GM12872 (cell line): ENCODE measurements around the gene IL1RAPL1.

Source experiments
- TF ChIP-seq, protein P1 (sequence below): IDR thresholded peaks from 3 replicates; pipeline ENCODE4 v1.5.1; 2011; ENCODE audit warnings: low read depth, mild to moderate bottlenecking, low read length, moderate library complexity; ENCODE audit not compliant: insufficient read depth

IL1RAPL1 gene

GRCh38 chrX:29662101-29662500, 1074.9 kb downstream of the IL1RAPL1 start:
- TF ChIP-seq, protein P1, sequence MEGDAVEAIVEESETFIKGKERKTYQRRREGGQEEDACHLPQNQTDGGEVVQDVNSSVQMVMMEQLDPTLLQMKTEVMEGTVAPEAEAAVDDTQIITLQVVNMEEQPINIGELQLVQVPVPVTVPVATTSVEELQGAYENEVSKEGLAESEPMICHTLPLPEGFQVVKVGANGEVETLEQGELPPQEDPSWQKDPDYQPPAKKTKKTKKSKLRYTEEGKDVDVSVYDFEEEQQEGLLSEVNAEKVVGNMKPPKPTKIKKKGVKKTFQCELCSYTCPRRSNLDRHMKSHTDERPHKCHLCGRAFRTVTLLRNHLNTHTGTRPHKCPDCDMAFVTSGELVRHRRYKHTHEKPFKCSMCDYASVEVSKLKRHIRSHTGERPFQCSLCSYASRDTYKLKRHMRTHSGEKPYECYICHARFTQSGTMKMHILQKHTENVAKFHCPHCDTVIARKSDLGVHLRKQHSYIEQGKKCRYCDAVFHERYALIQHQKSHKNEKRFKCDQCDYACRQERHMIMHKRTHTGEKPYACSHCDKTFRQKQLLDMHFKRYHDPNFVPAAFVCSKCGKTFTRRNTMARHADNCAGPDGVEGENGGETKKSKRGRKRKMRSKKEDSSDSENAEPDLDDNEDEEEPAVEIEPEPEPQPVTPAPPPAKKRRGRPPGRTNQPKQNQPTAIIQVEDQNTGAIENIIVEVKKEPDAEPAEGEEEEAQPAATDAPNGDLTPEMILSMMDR, result no peak

DNA sequence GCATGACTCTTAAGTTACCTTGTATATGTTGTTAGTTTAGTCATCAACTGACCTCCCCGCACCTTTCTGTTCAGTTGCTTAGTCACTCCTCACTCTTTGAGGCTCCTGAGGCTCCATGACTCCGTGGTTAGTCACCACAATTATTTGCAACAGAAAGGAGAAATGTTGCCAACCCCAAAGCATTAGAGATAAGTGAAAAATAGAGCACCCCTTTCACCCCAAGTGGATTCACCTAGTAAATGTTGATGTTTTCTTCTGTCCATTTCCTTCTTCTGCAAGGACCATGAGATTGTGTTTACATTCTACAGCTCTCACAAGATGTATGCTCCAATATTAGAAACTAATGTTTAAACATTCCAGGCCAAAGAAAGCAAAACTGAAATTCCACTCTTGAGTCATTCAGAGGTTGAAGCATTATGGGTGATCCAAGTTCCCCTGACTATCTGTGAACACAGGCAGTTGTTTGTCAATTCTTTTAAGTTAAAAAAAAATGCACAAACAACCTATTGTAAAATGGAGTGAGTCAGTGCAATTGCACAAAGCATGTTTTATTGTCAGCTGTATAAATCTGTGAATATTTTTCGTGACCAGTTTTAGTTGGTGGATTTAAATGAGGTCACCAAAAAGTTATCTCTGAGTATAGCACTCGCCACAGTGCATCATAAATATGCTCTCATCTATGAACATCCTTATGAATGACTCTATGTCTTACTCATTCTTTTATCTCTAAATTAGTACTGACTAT, 1075.7 kb downstream of the IL1RAPL1 start:
- TF ChIP-seq, protein P1, result no peak

- TF ChIP-seq, protein P1, result no peak
These were observed 1078.3 kb downstream of the IL1RAPL1 start for GRCh38 chrX:29665532-29665931.

GRCh38 chrX:29666366-29666765, 1079.1 kb downstream of the IL1RAPL1 start:
- TF ChIP-seq, protein P1, result no peak

DNA sequence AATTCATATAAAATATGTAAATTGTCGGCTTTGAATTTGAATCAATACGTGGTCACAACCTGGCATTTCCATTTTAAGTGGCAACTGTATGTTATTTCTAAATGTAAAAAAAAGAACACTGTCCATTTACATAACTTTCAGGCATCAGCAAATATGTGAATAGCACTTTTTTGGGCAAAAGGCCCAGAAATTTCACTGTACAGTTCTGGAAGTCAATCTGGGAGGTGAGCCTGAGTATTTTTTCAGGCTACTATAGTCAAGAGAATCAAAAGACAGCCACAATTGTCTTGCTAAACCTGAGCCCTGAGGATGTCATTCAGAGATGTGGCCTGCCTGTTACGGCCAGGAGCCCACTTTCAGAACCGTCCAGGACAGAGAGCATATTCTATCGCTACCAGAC, 1084.2 kb downstream of the IL1RAPL1 start:
- TF ChIP-seq, protein P1, result no peak

DNA sequence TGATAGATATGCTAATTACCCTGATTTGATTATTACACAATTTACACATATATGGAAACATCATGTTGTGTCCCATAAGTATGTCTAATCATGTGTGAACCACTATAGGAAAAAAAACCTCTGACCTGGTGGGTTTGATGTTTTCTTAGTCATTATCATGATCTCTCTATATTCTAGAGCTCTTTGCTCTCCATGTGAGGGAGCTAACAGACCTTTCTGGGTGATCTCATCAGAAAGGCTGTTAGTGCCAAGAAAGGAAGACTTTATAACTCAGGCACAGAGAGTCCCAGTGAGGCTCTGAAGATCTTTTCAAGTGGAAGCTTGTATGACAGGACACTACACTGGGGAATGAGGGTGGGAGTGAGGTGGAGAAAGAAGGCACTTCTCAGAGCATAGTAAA, 1100.4 kb downstream of the IL1RAPL1 start:
- TF ChIP-seq, protein P1, result no peak

DNA sequence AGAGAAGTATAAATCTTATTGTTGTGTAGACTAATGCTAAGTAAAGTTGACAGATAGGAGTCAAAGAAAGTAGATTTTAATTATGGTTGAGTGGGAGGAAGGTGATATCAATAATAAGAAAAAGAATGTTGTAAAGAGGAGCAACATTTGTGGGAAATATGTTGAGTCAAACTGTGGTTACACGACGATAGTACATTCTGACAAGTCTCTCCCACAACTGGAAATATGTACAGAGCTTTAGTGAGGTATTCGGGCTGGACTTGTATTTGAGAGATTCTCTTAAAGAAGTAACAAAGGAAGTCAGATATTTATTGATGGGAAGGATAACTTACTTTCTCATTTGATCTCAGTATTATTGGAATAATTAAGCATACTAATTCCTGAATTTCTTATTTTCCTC, 1102.8 kb downstream of the IL1RAPL1 start:
- TF ChIP-seq, protein P1, result no peak

GRCh38 chrX:29691044-29691443, 1103.8 kb downstream of the IL1RAPL1 start:
- TF ChIP-seq, protein P1, result no peak
